Omental fat pad (tissue), 4 donors: ENCODE data around the gene NDUFB11. TPM values are rescaled to one million over a fixed set of nuclear protein-coding genes. Genes with fewer than 3 reads are reported as not detected.
"Not testable (repeated sequence)": the region's sequence is repeated elsewhere in the genome, so short reads cannot be mapped to it uniquely, and the experiment has no call there.

Experiments
- ATAC-seq: fragments of 150-250 bp; one replicate; pipeline ENCODE4 v1.9.1; 2016; ENCODE audit warnings: mild to moderate bottlenecking, moderate library complexity; ENCODE audit not compliant: low FRiP score
- DNase-seq: peaks from one replicate; pipeline ENCODE4 v3.0.0-alpha.2; 2019; ENCODE audit warnings: low spot score
- total RNA-seq, 4 donors: library from RNA; depleted of rRNA; stranded (reverse); fragments of >200 nt; gene quantifications; one replicate each; pipeline ENCODE4 v1.1.0, GENCODE V29; 2016
- TF ChIP-seq, protein P1 (sequence below), 3 donors: fragments of 450-650 bp; IDR thresholded peaks; one replicate each; pipeline ENCODE4 v1.5.1; 2016 to 2017; ENCODE audit warnings: antibody characterized with exemption in 3 of 3, mild to moderate bottlenecking in 3 of 3, moderate library complexity in 2 of 3

Gene NDUFB11
- total RNA-seq, 4 donors from 2014 or later = 37.7 to 63.2 (median 41.6) TPM

GRCh38 chrX:47133493-47133892 lies 11.0 kb downstream of the NDUFB11 start:
- no peak for DNase-seq
- ATAC-seq = no peak
- TF ChIP-seq, protein P1, sequence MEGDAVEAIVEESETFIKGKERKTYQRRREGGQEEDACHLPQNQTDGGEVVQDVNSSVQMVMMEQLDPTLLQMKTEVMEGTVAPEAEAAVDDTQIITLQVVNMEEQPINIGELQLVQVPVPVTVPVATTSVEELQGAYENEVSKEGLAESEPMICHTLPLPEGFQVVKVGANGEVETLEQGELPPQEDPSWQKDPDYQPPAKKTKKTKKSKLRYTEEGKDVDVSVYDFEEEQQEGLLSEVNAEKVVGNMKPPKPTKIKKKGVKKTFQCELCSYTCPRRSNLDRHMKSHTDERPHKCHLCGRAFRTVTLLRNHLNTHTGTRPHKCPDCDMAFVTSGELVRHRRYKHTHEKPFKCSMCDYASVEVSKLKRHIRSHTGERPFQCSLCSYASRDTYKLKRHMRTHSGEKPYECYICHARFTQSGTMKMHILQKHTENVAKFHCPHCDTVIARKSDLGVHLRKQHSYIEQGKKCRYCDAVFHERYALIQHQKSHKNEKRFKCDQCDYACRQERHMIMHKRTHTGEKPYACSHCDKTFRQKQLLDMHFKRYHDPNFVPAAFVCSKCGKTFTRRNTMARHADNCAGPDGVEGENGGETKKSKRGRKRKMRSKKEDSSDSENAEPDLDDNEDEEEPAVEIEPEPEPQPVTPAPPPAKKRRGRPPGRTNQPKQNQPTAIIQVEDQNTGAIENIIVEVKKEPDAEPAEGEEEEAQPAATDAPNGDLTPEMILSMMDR (IDR thresholded peaks at IDR 0.05) = no peak

- DNase-seq (no peak), ATAC-seq (no peak)
- TF ChIP-seq, protein P1 (IDR thresholded peaks at IDR 0.05) = no peak
Measured at GRCh38 chrX:47129899-47130358, 14.6 kb downstream of the NDUFB11 start.

- TF ChIP-seq, protein P1 (IDR thresholded peaks at IDR 0.05) = no peak
- peak; percentile 97 for ATAC-seq
- DNase-seq = peak; percentile 93
Measured at GRCh38 chrX:47129157-47129898, 15.2 kb downstream of the NDUFB11 start.

DNA sequence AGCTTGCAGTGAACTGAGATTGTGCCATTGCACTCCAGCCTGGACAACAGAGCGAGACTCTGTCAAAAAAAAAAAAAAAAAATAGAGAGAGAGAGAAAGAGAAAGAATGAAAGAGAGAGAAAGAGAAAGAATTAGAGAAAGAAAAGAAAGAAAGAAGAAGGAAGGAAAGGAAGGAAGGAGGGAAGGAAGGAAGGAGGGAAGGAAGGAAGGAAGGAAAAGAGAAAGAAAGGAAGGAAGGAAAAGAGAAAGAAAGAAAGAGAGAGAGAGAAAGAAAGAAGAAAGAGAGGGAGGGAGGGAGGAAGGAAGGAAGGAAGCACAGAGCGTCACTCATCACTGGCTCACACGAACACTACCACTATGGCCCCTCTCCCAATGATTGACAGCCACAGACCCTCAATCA lies 20.0 kb downstream of the NDUFB11 start:
- not testable (repeated sequence) for ATAC-seq, DNase-seq

DNA sequence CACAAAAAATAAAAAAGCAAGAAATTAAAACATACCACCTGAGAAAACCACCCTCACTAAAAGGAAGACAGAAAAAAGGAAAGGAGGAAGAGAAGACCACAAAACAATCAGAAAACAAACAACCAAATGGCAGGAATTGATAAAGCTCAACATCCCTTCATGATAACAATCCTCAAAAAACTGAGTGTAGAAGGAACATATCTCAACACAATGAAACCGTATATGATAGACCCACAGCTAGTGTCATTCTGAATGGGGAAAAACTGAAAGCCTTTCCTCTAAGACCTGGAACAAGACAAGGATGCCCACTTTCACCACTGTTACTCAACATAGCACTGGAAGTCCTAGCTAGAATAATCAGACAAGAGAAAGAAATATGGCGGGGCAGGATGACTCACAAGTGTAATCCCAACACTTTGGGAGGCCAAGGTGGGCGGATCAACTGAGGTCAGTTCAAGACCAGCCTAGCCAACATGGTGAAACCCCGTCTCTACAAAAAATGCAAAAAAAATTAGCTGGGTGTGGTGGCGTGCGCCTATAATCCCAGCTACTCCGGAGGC lies 27.9 kb downstream of the NDUFB11 start:
- not testable (repeated sequence) for DNase-seq, ATAC-seq

DNA sequence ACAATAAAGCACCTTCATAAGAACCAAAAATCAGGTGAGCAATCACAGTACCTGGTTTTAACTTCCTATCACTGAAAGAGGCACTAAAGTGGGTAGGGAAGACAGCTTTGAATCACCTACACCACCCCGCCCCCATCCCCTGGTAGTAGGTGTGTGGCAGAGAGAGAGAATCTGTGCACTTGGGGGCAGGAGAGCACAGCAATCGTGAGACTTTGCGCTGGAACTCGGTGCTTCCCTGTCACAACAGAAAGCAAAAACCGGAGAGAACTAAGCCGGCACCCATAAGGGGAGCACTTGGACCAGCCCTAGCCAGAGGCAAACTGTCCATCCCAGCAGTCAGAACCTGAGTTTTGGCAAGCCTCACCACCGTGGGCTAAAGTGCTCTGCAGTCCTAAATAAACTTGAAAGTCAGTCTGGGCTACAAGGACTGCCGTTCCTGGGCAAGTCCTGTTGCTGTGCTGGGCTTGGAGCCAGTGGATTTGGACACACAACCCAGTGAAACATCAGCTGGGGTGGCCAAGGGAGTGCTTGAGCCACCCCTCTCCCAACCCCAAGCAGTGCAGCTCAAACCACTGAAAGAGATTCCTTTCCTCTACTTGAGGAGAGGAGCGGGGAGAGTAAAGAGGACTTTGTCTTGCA lies 32.1 kb downstream of the NDUFB11 start:
- TF ChIP-seq, protein P1 (IDR thresholded peaks at IDR 0.05) = no peak
- DNase-seq = no peak
- no peak for ATAC-seq

DNA sequence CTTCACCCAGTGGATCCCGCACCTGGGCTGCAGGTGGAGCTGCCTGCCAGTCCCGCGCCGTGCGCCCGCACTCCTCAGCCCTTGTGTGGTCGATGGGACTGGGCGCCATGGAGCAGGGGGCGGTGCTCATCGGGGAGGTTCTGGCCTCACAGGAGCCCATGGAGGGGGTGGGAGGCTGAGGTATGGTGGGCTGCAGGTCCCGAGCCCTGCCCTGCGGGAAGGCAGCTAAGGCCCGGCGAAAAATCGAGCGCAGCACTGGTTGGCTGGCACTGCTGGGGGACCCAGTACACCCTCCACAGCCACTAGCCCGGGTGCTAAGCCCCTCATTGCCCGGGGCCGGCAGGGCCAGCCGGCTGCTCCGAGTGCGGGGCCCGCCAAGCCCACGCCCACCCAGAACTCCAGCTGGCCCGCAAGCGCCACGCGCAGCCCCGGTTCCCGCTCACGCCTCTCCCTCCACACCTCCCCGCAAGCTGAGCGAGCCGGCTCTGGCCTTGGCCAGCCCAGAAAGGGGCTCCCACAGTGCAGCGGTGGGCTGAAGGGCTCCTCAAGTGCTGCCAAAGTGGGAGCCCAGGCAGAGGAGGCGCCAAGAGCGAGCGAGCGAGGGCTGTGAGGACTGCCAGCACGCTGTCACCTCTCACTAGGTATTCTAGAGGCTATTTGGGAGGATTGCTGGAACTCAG lies 33.4 kb downstream of the NDUFB11 start:
- not testable (repeated sequence) for ATAC-seq

DNA sequence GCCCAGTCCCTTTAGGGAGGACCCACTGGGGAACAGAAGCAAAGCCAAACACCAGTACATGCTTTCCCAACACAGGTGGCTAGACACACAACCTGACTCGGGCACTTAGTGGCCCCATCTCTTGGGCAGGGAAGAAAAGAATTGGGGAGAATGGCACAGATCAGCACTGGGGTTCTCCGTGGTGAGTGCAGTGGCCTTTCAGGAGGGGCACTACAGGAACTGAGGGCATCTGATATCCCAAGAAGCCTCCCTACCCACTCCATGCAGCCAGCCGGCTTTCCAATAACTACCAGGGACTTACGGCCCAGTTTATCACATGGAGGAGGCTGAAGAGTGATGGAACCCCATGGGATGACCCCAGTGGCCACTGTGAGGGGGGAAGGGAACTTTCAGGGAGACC lies 43.3 kb downstream of the NDUFB11 start:
- TF ChIP-seq, protein P1 (IDR thresholded peaks at IDR 0.05) = no peak
- no peak for DNase-seq
- ATAC-seq = no peak

More for the DNA sequence above, 33.4 kb downstream of the NDUFB11 start:
- DNase-seq = not testable (repeated sequence)
